ENCODE data around the gene MUC2. TPM values are rescaled to one million over a fixed set of nuclear protein-coding genes. Genes with fewer than 3 reads are reported as not detected.

MUC2 gene
- total and polyA plus RNA-seq, 2 of the 13 experiments (the other 11 are each of a cell fraction or from before 2014, with no cell fraction given): not detected

DNA sequence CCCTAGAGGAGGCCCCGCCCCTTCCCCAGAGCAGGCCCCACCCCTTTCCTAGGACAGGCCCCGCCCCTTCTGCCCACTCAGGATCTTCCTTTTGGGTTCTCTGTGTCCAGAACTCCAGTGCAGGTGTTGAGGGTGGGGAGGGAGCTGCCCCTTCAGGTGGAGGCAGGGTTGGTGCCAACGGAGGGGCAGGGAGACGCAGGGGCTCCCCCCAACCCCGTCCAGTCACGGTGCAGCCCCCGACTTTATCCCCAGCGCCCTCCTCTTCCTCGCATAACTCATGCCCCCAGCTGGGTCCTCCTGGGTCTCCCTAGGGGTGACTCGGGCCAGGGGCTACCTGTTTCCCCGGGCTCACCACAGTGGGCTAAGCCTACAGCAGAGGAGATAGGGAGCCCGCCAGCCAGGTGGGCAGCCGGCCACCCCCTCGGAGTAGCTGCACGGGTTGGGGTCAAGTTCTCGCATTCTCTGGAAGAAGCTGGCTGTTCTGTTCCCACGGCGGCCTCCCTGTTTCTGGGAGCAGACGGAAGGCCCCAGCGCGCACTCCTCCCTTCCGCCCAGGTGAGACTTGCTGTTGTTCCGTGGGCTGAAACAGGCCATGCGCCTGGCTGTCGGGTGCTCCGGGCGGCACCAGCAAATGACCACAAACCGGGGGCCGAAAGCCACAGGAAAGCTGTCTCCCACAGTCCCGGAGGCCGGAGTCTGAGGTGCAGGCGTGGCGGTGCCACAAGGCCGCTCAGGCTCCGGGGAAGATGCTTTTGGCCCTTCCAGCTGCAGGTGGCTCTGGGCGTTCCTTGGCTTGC lies 38.9 kb downstream of the MUC2 start:
- Histone ChIP-seq H3K4me1 (ENCODE audit: insufficient read depth, low read length) (no peaks in the 10 kb centered on the region), H3K79me2 (ENCODE audit: insufficient read depth, low read length) (no peaks in the 10 kb centered on the region), H3K36me3 (replicated peaks in 1 of 2; ENCODE audit: control insufficient read depth in 1 of 2, insufficient read depth in 2 of 2, low read length in 2 of 2) (no peaks in the 10 kb centered on the region), H3K9me3 (ENCODE audit: low read length) (no peaks in the 10 kb centered on the region), H4K20me1 (ENCODE audit: insufficient read depth, low read length) (no peaks in the 10 kb centered on the region), H2AFZ (ENCODE audit: low read length) (no peak overlapping the region), H3K27ac (ENCODE audit: extremely low read length, insufficient read depth, low read length) (no peak overlapping the region), H3K4me2 (ENCODE audit: low read depth, low read length) (no peak overlapping the region), H3K9ac (ENCODE audit: insufficient read depth, low read depth, low read length) (no peak overlapping the region), H3K4me3 (replicated peaks in 1 of 3; ENCODE audit: insufficient read depth in 1 of 3, low read depth in 2 of 3, low read length in 3 of 3) (no peak overlapping the region), H3K27me3 (ENCODE audit: control insufficient read depth in 1 of 2, insufficient read depth in 2 of 2, low read length in 2 of 2) (peaks cover 6 to 47% of the 10 kb centered on the region in 2 experiments; a peak in 4 of 5 replicates)
- ChIA-PET POLR2A (no interaction called here), CTCF (ENCODE audit: low intra/inter-chr PET ratio, low total read pairs) (no interaction called here)
- no TSS peak for BruUV-seq (replicated peaks)
- in situ Hi-C loops (cut with HindIII; ENCODE audit: extremely low pct_ligation_motif_present, low pct_unique_long_range_greater_than_20kb) (loop anchor here (5.0 kb wide), 1 partner anchor 114 kb away; no protein-coding TSS in a partner anchor), intact Hi-C loops (cut with micrococcal nuclease; ENCODE audit: unreplicated experiment) (no loop called here)
- ATAC-seq (peak; percentile 10; the same call in 1 of the 3 replicates), FAIRE-seq (no peak), DNase-seq (ENCODE audit: low spot score) (no peak)
- WGBS (ENCODE audit: low lambda C conversion rate): 52% methylated on average over 25 of the region's 36 CpGs
- TF ChIP-seq ZBTB8A (CRISPR knock-in tag; IDR thresholded peaks at IDR 0.05; ENCODE audit: borderline replicate concordance, low read depth) (no peak), NFIC (IDR thresholded peaks at IDR 0.05; ENCODE audit: low read length) (no peak), ZNF460 (CRISPR knock-in tag; IDR thresholded peaks at IDR 0.05; ENCODE audit: borderline replicate concordance) (no peak), SOX13 (IDR thresholded peaks at IDR 0.05) (no peak), SOX13 (CRISPR knock-in tag; conservative IDR thresholded peaks at IDR 0.05 in 1 of 2, IDR thresholded peaks at IDR 0.05 in 1 of 2) (no peak), CC2D1A (CRISPR knock-in tag; IDR thresholded peaks at IDR 0.05) (no peak), NCOA1 (CRISPR knock-in tag; IDR thresholded peaks at IDR 0.05) (no peak), GZF1 (CRISPR knock-in tag; IDR thresholded peaks at IDR 0.05) (no peak), AHR (CRISPR knock-in tag; IDR thresholded peaks at IDR 0.05) (no peak), ZNF24 (IDR thresholded peaks at IDR 0.05) (no peak), TOPORS (CRISPR knock-in tag; IDR thresholded peaks at IDR 0.05) (no peak), KLF11 (CRISPR knock-in tag; IDR thresholded peaks at IDR 0.05) (no peak)
- TF ChIP-seq, protein P1, sequence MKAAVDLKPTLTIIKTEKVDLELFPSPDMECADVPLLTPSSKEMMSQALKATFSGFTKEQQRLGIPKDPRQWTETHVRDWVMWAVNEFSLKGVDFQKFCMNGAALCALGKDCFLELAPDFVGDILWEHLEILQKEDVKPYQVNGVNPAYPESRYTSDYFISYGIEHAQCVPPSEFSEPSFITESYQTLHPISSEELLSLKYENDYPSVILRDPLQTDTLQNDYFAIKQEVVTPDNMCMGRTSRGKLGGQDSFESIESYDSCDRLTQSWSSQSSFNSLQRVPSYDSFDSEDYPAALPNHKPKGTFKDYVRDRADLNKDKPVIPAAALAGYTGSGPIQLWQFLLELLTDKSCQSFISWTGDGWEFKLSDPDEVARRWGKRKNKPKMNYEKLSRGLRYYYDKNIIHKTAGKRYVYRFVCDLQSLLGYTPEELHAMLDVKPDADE (CRISPR knock-in tag; IDR thresholded peaks at IDR 0.05): no peak
- TF ChIP-seq, protein P2, sequence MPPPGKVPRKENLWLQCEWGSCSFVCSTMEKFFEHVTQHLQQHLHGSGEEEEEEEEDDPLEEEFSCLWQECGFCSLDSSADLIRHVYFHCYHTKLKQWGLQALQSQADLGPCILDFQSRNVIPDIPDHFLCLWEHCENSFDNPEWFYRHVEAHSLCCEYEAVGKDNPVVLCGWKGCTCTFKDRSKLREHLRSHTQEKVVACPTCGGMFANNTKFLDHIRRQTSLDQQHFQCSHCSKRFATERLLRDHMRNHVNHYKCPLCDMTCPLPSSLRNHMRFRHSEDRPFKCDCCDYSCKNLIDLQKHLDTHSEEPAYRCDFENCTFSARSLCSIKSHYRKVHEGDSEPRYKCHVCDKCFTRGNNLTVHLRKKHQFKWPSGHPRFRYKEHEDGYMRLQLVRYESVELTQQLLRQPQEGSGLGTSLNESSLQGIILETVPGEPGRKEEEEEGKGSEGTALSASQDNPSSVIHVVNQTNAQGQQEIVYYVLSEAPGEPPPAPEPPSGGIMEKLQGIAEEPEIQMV (CRISPR knock-in tag; IDR thresholded peaks at IDR 0.05; ENCODE audit: low read depth): no peak
- TF ChIP-seq, protein P3, sequence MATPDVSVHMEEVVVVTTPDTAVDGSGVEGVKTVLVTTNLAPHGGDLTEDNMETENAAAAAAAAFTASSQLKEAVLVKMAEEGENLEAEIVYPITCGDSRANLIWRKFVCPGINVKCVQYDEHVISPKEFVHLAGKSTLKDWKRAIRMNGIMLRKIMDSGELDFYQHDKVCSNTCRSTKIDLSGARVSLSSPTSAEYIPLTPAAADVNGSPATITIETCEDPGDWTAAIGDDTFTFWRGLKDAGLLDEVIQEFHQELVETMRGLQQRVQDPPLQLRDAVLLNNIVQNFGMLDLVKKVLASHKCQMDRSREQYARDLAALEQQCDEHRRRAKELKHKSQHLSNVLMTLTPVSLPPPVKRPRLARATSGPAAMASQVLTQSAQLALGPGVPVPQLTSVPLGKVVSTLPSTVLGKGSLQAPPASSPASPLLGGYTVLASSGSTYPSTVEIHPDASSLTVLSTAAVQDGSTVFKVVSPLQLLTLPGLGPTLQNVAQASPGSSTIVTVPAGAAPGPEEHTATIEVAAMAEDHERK (CRISPR knock-in tag; IDR thresholded peaks at IDR 0.05; ENCODE audit: low read depth): no peak
- TF ChIP-seq, protein P4, sequence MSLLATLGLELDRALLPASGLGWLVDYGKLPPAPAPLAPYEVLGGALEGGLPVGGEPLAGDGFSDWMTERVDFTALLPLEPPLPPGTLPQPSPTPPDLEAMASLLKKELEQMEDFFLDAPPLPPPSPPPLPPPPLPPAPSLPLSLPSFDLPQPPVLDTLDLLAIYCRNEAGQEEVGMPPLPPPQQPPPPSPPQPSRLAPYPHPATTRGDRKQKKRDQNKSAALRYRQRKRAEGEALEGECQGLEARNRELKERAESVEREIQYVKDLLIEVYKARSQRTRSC (CRISPR knock-in tag; IDR thresholded peaks at IDR 0.05; ENCODE audit: low read depth): no peak
- TF ChIP-seq, protein P5, sequence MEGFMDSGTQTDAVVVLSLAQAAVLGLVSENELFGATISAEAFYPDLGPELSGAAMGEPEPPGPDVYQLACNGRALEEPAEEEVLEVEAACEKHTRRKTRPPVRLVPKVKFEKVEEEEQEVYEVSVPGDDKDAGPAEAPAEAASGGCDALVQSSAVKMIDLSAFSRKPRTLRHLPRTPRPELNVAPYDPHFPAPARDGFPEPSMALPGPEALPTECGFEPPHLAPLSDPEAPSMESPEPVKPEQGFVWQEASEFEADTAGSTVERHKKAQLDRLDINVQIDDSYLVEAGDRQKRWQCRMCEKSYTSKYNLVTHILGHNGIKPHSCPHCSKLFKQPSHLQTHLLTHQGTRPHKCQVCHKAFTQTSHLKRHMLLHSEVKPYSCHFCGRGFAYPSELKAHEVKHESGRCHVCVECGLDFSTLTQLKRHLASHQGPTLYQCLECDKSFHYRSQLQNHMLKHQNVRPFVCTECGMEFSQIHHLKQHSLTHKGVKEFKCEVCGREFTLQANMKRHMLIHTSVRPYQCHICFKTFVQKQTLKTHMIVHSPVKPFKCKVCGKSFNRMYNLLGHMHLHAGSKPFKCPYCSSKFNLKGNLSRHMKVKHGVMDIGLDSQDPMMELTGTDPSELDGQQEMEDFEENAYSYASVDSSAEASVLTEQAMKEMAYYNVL (CRISPR knock-in tag; IDR thresholded peaks at IDR 0.05; ENCODE audit: borderline replicate concordance): no peak

Measured in HepG2 (cell line).